HG03159 (cell line): ENCODE measurements around the gene MT1H.
A peak's percentile ranks its signal among the peaks of the same experiment; 100 is the strongest.
"Not testable (repeated sequence)": the region's sequence is repeated elsewhere in the genome, so short reads cannot be mapped to it uniquely, and the experiment has no call there.

Experiments used
- ATAC-seq: cut with Tn5 transposase; IDR thresholded peaks from one replicate; pipeline ENCODE4 v1.9.1; 2021; ENCODE audit warnings: mild to moderate bottlenecking, moderate library complexity; ENCODE audit not compliant: unreplicated experiment

Gene MT1H

DNA sequence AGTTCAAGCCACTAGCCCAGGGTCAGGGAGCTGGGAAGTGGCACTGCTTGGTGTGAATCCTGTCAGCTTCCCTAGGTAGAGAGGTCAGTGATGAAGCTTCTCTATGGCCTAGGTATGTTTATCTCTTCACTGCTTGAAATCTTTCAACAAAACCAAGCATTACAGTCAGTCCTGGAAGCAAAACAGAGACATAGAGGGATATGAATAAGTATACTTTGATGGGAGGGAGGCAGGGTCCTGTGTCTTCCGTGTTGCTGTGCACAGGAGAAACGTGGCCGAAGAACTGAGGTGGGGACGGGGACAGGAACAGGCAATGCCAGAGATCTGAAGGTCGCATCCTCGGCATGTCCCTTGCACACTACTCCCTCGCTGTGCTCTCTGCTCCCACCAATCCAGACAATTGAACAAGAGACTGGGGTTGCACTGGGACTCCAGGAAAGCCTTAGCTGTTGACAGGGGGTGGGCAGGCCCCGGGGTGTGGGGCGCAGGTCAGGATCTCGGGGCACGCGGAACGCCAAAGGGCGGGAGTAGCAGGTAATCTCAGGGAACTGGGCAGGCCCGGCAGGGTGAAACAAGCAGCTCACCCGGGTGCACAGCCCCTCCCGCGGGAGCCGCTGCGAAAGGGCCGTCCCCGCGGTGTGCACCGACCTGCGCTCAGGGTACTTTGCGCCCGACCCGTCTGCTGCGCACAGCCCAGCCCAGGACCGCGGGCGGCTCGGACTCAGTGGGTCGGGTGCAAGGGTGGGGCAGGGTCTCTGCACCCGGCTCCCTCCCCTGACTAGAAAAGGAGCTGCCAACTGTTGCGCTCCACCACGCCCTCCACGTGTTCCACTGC is at the start of gene MT1H:
MT1H (plus strand) TSS at position 810 of the 835 bp plus-strand sequence. CDS start 71 bp downstream, outside the sequence.
- no peak for ATAC-seq

DNA sequence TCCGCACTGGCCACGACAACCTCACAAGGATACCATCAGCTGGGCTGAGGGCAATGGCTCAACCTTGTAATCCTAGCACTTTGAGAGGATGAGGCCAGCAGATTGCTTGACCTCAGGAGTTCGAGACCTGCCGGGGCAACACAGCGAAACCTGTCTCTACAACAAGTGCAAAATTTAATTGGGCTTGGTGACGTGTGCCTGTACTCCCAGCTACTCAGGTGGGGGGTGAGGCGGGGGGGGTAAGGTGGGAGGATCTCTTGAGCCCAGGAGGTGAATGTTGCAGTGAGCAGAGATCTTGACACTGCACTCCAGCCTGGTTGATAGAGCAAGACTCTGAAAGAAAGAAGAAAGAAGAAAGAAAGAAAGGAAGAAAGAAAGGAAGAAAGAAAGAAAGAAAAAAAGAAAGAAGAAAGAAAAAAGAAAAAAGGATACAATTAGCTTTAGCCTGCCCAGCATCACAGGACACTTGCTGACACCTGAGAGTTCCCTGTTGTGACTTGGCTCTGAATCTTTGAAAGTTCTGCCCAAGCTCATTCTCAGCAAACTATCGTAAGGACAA is 49.2 kb upstream of the MT1H start:
- ATAC-seq: no peak

DNA sequence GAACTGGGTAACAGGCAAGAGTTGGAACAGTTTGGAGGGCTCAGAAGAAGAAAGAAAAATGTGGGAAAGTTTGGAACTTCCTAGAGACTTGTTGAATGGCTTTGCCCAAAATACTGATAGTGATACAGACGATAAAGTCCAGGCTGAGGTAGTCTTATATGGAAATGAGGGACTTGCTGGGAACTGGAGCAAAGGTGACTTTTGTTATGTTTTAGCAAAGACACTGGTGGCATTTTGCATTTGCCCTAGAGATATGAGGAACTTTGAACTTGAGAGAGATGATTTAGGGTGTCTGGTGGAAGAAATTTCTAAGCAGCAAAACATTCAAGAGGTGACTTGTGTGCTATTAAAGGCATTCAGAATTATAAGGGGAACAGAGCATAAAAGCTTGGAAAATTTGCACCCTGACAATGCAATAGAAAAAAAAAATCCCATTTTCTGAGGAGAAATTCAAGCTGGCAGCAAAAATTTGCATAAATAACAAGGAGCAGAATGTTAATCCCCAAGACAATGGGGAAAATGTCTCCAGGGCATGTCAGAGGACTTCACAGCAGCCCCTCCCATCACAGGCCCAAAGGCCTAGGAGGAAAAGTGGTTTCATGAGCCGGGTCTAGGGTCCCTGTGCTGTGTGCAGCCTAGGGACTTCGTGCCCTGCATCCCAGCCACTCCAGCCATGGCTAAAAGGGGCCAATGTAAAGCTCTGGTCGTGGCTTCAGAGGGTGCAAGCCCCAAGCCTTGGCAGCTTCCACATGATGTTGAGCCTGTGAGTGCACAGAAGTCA is 47.8 kb upstream of the MT1H start:
- not testable (repeated sequence) for ATAC-seq

DNA sequence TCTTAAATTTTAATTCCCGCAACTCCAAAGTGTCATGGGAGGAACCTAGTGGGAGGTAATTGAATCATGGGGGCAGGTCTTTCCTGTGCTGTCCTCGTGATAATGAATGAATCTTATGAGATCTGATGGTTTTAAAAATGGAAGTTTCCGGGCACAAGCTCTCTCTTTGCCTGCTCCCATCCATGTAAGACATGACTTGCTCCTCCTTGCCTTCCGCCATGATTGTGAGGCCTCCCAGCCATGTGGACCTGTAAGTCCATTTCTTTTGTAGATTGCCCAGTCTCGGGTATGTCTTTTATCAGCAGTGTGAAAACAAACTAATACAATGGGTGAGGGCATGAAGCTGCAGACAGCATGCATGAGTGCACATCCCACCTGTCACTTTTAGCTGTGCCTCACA is 46.4 kb upstream of the MT1H start:
- ATAC-seq: not testable (repeated sequence)

DNA sequence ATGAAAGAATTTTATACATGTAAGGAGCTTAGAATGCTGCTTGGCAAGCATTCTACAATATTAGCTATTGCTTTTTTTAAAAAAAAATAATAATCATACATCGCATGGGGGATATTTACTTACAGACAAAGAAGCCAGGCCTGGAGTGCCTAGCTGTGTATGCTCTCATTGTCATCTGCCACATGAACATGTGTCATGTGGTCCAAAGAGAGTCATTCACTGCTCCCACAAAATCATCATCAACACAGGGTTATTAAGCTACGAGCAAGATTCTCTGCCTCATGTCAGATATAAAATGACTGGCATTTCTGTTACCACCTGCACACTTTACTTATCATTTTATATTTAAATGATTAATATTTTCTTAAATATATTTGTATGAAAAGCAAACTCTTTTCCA is 46.0 kb upstream of the MT1H start:
- no peak for ATAC-seq

DNA sequence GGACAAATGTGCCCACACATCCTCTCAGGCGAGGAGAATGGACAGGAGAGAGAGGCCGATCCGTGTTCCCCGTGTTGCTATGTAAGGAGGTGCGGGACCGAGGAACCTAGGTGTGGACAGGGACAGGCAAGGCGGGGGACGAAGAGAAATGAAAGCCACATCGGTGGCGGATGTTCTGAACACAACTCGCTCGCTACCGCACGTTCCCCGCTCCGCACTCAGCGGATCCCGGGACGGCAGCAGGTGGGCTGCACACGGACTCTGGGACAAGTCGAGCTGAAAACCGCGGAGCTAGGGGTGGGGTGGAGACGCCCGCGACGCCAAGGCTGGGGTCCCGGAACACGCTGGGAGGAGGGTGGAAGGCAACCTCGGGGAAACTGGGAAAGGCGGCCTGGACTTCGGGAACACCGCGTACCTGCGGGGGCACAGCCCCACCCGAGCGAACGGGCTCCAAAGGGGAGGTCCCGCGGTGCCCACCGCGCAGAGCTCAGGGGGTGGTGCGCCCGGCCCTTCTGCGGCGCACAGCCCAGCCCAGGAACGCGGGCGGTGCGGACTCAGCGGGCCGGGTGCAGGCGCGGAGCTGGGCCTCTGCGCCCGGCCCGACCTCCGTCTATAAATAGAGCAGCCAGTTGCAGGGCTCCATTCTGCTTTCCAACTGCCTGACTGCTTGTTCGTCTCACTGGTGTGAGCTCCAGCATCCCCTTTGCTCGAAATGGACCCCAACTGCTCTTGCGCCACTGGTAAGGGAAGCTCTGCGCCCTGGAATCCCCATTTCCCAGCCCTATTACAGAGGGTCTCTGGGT is 44.3 kb upstream of the MT1H start, which contains the start of gene MT1E:
MT1E (plus strand) TSS at position 642 of the 803 bp plus-strand sequence; CDS start at position 713, 71 bp downstream.
- no peak for ATAC-seq

DNA sequence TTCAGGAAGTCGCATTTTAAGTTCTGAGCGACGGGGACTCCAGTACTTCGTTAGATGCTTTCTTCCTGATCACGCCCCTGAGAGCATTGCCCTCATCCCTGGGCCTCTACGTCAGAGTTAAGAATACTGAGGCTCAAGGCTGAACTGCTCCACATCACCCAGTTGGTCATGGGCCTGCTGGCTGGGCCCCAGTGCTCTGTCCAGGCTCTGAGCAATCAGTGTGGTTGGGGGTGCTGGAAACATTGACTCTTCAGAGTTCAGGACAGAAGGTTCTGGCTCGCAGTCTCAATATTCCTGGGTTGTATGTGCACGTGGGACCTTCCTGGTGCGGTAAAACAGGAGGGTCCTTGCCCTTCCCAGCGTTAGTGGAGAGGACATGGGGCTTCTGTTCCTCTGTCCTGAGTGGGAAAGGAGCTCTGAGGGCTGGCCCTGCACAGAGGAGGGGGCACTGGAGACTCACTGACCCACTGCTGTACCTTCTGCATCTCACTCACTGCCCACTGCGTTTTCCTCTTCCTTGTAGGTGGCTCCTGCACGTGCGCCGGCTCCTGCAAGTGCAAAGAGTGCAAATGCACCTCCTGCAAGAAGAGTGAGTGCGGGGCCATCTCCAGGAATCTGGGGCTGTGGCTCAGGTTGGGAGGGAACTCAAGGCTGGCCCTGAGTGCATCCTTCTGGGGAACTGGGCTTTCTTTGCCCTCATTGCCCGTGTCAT is 43.5 kb upstream of the MT1H start:
- ATAC-seq: no peak

DNA sequence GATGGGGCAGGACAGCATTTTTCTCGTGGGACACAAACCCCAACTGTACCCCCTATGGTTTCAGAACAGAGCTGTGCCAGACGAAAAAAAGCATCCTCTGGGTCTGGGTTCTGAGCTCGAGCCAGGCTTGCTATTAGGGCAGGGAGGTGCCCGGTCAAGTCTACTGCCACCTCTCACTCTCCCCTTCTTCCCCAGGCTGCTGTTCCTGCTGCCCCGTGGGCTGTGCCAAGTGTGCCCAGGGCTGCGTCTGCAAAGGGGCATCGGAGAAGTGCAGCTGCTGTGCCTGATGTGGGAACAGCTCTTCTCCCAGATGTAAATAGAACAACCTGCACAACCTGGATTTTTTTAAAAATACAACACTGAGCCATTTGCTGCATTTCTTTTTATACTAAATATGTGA is 42.9 kb upstream of the MT1H start:
- no peak for ATAC-seq

DNA sequence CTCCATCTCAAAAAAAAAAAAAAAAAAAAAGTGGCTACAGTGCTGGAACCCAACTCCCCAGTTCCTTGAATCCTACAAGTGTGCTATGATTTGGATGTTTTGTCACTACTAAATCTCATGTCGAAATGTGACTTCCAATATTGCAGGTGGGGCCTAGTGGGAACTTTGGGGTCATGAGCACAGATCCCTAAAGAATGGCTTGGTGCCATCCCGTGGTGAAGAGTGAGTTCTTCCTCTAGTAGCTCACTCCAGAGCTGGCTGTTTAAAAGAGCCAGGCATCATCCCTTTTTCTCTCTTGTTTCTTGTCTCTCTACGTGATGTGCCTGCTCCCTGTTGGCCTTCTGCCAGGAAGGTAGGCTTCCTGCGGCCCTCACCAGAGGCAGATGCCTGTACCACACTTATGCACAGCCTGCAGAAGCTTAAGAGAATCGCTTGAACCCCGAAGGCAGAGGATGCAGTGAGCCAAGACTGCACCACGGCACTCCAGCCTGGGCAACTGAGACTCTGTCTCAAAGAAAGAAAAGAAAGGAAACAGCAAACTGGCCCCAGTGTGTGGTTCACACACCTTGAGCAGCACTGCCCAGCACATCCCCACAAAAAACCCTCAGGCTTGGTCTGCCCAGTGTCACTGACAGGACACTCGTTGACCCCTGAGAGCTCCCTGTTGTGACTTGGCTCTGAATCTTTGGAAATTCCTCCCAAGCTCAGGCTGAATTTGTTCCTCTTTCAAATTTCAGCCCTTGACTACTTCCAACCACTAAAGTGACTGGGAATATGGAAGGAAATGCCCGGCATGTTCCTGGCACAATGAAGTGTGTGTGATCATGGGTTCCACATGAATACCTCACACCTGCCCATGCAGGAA is 40.9 kb upstream of the MT1H start:
- ATAC-seq: no peak

DNA sequence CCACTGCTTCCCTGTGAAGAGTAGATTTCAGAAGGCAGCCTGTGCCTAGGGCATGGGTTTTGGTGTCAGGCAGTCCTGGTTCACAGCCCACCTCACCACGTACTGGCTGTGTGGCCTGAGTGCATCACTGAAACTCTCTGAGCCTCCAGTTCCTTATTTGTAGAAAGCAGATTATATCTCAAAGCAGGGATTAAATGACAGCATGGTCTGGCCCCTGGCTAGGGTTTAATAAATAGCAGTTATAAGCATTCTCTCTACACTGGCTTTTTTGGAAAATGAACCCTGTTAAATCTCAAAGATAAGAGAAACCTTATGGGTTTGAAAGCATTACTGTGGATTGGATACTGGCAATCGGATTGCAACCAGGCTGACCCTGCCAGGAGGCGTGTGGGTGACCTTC is 40.1 kb upstream of the MT1H start:
- ATAC-seq: no peak

DNA sequence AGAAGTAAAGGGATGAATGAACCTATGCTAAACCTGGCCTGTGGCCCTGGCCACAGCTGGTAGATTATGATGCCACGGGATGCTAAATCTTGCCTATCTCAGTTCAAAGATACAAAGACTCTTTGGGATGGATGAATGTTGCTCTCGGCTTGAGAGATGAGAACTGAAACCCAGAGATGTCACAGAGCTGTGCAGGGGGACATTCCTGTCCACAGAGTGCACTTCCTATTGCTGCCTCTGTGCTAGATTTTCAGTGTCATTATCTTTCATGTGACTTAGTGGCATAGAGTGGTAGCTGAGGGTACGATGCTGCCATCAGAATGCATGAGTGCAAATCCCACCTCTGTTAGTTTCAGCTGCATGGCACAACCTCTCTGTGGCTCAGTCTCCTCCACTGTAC is 39.5 kb upstream of the MT1H start:
- ATAC-seq: peak; percentile 78

DNA sequence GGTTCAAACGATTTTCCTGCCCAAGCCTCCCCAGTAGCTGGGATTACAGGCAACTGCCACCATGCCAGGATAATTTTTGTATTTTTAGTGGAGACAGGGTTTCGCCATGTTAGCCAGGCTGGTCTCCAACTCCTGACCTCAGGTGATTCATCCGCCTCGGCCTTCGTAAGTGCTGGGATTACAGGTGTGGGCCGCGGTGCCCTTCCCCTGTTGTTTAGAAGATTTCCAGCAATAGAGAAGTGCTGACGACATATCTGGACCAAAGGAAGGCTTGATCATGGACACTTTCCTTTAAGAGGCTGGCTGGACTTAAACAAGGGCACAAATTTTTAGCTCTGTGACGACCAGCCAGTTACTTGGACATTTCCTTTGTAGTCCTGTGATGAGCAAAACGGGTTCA is 38.4 kb upstream of the MT1H start:
- no peak for ATAC-seq

DNA sequence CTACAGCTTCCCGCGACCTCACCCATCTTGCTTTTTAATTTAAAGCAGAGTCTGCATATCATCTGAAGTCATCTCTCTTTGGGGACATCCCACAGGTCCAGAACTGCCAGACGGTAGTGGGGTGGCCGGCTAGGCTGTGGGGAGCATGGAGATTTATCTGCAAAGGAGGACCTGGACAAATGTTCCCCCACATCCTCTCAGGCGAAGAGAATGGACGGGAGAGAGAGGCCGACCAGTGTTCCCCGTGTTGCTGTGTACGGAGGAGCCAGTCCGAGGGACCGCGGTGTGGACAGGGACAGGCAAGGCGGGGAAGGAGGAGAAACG is 37.8 kb upstream of the MT1H start:
- no peak for ATAC-seq

DNA sequence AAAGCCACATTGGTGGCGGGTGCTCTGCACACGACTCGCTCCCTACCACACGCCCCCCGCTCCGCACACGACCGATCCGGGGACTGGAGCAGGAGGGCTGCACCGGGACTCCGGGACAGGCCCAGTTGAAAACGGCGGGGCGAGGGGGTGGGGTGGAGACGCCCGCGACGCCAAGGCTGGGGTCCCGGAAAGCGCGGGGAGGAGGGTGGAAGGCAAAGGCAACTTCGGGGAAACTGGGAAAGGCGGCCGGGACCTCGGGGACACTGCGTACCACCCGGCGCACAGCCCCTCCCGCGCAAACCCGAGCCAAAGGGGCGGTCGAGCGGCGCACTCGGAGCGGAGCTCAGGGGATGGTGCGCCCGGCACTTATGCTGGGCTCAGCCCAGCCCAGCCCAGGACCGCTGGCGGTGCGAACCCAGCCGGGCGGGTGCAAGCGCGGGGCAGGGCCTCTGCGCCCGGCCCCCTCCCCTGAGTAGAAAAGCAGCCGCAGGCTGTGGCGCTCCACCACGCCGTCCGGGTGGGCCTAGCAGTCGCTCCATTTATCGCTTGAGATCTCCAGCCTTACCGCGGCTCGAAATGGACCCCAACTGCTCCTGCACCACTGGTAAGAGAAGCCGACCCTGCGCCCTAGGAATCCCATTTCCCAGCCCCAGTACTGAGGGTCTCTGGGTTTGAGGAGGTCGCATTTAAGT is 37.3 kb upstream of the MT1H start, which contains the start of gene MT1M:
MT1M (plus strand) TSS at position 504 of the 692 bp plus-strand sequence; CDS start at position 577, 73 bp downstream.
- no peak for ATAC-seq

DNA sequence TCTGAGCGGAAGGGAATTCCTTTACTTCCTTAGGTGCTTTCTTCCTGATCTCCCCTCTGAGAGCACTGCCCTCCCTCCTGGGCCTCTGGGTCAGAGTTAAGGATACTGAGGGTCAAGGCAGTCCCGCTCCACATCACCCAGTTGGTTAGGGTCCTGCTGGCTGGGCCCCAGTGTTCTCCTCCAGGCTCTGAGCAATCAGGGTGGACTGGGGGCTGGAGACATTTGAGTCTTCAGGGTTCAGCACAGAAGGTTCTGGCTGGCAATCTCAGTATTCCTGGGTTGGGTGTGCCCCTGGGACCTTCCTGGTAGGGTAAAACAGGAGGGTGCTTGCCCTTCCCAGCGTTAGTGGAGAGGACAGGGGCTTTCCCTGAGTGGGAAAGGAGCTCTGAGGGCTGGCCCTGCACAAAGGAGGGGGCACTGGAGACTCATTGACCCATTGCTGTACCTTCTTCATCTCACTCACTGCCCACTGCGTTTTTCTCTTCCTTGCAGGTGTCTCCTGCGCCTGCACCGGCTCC is 36.7 kb upstream of the MT1H start:
- ATAC-seq: no peak

DNA sequence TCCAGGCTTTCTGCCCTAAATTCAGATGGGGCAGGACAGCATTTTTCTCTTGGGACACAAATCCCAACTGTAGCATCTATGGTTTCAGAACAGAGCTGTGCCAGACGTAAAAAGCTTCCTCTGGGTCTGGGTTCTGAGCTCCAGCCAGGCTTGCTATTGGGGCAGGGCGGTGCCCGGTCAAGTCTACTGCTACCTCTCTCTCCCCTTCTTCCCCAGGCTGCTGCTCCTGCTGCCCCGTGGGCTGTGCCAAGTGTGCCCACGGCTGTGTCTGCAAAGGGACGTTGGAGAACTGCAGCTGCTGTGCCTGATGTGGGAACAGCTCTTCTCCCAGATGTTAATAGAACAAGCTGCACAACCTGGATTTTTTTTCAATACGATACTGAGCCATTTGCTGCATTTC is 36.1 kb upstream of the MT1H start:
- no peak for ATAC-seq

DNA sequence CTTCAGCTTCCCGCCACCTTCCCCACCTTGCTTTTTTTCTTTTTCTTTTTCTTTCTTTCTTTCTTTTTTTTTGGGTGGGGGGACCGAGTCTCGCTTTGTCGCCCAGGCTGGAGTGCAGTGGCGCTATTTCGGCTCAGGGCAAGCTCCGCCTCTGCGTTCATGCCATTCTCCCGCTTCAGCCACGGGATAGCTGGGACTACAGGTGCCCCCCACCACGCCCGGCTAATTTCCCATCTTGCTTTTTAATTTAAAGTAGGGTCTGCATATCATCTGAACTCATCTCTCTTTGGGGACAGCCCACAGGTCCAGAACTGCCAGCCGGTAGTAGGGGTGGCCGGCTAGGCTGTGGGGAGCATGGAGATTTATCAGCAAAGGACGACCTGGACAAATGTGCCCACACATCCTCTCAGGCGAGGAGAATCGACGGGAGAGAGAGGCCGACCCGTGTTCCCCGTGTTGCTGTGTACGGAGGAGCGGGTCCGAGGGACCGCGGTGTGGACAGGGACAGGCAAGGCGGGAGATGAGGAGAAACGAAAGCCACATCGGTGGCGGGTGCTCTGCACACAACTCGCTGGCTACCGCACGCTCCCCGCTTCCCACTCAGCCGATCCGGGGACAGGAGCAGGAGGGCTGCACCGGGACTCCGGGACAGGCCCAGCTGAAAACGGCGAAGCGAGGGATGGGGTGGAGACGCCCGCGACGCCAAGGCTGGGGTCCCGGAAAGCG is 34.7 kb upstream of the MT1H start:
- ATAC-seq: no peak

DNA sequence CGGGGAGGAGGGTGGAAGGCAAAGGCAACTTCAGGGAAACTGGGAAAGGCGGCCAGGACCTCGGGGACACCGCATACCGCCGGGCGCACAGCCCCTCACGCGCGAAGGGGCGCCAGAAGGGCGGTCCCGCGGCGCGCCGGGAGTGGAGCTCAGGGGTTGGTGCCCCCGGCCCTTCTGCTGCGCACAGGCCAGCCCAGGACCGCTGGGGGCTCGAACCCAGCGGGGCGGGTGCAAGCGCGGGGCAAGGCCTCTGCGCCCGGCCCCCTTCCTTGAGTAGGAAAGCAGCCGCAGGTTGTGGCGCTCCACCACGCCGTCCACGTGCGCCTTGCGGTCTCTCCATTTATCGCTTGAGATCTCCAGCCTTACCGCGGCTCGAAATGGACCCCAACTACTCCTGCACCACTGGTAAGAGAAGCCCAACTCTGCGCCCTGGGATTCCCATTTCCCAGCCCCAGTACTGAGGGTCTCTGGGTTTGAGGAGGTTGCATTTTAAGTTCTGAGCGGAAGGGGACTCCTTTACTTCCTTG is 34.1 kb upstream of the MT1H start:
- no peak for ATAC-seq
